GM21786 (cell line): ENCODE results near the gene KCNG4.

Experiments used
- ATAC-seq: cut with Tn5 transposase; IDR thresholded peaks from one replicate; pipeline ENCODE4 v1.9.1; 2021; ENCODE audit not compliant: unreplicated experiment

KCNG4 gene, protein sequence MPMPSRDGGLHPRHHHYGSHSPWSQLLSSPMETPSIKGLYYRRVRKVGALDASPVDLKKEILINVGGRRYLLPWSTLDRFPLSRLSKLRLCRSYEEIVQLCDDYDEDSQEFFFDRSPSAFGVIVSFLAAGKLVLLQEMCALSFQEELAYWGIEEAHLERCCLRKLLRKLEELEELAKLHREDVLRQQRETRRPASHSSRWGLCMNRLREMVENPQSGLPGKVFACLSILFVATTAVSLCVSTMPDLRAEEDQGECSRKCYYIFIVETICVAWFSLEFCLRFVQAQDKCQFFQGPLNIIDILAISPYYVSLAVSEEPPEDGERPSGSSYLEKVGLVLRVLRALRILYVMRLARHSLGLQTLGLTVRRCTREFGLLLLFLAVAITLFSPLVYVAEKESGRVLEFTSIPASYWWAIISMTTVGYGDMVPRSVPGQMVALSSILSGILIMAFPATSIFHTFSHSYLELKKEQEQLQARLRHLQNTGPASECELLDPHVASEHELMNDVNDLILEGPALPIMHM

DNA sequence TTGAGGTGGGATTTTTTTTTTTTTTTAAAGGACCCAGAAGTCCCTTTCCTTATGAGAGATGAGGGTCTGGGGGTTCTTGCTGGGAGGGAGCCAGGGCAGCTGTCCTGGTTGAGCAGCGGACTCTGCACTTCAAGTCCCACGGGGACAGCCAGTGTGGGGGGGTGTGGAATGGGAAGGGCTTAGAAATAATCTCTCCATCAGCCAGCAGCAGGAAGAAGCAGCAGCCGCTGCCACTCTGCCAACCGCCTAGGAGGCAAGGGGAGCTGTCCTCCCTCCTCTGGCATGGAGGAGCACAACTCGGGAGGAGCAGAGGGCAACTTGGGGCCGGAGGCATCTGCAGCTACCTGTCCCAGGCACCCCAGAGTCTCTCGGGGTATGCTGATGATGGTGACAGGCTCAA, at the start of gene KCNG4:
Gene KCNG4, minus strand, starts transcription at position 104 of the 400 bp plus-strand sequence. CDS start 2,527 bp downstream, outside the sequence.
- ATAC-seq, result no peak

DNA sequence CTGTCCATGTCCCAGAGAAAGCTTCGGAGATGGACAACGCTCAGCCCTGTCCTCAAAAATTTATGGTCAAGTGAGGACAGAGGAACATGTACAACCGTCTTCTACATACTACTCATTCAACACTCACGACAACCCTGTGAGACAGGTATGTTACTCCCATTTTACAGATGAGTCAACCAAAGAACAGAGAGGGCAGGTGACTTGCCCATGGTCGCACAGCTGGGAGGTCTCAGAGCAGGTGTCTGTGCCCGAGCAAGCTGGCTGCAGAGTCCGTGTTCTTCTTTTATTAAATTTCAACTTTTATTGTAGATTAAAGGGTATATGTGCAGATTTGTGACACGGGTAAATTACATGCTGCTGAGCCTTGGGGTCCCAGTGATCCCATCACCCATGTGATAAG, 49.1 kb upstream of the KCNG4 start:
- no peak for ATAC-seq

DNA sequence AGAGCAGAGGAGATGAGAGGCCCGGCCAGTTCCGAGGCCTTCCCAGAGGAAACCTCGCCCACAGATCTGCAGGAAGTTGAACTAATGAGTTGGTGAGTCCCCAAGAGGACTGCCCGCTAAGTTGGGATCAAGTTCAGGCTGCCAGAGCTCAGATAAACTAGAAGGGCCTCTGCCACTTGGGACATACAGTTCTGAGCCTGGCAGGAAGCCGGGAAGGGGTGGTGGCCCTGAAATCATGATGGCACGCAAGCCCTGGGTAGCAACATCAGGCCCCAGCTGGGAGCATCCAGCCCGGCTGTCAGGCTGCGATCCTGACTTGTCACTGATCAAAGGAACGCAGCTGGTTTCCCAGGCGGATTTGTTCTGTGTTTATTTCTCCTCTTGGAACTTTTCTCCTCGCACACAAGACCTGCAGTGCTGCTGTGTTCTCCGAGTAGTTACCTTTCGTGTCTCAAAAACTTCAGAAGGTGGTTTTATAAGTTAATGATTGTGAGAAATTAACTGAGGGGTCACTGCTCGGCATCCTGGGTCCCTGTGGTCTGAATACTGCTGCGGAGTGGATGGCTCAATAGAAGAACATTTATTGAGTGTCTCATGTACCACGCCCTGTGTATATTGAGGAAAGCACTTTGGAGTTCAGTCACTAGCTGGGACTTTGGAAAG, 46.9 kb upstream of the KCNG4 start:
- ATAC-seq, result no peak

DNA sequence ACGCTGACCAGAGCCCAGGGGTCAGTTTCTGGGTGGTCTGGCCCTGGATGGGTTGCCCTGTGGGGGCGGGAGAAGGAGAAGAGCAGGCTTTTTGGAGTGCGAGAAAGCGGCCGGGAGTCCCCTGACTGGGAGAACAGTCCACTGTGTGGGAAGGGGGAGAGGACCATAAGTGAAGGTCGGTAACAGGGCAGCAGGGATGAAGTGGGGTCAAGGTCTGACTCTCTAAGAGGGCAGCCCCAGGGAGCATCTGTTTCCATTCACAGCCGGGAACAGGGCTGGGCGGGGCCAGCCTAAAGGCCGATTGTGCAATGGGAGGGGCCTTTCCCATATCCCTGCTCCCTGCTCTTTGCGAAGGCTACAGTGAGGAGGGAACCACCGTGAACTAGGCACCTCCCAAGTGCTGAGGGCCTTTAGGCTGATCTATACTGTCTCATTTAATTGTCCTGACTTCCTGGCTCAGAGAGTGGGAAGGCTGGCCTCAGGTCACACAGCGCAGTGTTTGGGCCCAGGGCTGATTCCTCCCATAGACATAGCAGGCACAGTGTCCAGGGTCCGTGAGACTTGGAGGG, 44.4 kb upstream of the KCNG4 start:
- no peak for ATAC-seq

DNA sequence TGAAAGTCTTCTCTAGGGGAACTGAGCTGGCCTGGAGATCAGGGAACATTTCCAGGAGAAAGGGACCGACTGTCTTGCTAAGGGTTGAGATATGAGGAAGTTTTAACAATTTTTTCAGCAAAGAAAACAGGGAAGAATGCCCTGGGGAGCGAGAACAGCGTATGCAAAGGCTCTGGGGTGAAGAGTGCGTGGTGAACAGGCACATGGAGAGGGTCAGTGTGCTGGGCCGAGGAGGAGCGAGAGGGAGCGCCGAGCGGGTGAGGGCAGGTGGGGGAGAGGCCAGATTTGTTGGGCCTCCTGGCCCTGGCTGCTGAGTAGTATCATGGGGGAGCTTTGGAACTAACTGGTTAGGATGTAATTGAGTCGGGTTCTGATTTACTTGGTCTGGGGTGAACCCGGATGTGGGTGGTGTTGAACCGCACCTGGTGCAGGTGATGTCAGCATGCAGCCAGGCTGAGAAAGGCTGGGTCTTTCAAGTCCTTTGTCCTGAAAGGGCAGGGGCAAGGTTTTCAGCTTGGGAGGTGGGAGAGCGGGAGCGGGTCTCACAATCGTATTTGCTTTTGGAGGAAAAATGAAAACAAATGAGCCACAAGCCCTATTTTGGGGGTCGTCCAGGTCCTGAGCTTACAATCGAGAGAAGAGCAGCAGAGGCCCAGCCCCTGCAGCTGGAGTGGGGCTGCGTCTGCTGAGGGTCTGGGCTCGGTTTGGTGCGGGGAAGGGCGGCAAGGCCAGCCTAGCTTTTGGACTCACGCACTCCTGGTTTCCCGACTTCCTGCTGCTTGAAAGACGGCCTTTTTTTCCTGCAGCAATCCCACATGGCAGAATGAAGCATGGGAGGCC, 43.7 kb upstream of the KCNG4 start:
- no peak for ATAC-seq

DNA sequence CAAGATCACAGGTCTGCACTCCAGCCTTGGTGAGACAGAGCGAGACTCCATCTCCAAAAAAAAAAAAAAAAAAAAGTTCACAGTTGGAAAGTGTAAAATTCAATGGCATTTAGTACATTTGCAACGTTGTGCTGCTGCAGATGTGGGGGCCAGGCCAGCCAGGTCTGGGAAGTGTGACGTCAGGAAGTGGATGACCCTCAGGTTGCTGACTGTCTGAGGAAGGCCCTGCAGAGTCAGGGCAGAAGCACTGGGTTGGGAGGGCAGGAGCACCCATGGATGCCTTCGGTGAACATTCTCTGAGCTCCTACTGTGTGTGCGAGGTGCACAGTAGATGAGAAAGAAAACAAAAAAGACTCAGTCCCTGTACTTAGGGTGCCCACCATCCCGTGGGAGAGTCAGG, 42.7 kb upstream of the KCNG4 start:
- ATAC-seq, result no peak

DNA sequence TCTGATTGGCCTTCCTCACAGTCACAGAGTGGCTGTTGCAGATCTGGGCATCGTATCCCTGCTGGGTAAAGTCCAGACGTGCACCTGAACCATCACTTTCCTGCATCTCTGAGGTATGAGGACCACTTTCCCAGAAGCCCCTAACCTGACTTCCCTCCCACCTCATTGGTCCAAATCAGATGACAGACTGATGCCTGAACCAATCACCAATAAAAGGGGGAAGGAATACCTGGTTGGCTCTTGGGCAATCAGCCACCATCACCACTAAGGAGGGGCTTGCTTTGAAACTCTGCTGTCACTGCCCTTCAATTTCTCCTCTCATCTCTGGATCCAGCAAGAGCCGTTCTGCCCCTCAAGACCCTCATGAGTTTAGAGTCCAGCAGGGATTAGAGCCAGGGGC, 41.3 kb upstream of the KCNG4 start:
- no peak for ATAC-seq

DNA sequence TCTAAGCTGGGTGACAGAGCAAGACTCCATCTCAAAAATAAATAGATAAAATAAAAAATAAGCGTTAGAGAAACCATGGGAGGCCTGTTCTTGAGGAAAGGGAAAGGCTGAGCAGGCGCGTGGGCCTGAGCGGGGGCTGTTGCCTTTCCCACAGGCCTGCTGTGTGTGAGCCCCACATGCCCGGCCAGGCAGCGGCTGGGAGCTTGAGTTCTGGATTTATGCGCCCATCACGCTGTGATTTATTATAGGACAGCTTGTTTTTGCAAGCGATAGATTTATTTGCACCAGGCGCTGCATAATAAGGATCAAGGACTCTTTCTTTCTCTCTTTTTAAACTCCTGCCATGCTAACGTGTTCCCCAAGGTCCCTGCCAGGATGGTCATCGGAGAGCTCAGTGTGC, 40.1 kb upstream of the KCNG4 start:
- no peak for ATAC-seq

DNA sequence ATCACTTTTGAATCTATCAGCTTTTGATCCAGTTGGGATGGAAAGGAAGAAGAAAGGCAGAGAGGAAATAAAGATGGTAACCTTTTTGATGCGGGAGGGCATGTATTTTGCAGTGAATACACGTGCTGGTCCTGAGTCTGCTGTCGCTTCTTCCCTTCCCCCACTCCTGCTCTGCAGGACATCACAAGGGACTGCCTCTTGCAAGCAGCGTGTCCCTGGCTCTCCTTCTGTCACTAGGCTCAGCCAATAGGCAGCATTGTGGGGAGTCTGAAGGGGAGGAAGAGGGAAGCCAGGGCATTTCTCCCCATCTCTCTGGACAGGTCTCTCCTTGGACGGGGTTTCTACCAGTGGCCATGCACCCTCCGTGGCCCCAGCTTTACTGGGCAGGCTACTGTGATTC, 39.2 kb upstream of the KCNG4 start:
- ATAC-seq, result no peak

DNA sequence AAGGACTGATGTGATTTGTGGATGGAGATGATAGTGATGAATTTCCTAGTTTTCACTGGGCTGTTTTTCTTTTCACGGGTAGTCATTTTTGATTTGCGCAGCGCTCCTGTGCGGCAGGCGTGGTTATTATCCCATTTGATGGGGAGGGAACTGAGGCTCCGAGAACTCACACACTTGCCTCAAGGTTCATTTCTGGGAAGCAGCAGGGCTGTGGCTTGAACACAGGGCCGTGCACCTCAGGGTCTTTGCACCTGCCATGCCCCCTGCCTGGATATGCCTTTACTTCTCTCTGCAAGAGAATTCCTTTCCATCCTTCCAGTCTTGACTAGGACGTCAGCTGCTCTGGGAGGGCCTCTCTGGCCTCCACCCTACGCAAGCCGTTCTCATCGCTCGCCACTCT, 38.5 kb upstream of the KCNG4 start:
- no peak for ATAC-seq

DNA sequence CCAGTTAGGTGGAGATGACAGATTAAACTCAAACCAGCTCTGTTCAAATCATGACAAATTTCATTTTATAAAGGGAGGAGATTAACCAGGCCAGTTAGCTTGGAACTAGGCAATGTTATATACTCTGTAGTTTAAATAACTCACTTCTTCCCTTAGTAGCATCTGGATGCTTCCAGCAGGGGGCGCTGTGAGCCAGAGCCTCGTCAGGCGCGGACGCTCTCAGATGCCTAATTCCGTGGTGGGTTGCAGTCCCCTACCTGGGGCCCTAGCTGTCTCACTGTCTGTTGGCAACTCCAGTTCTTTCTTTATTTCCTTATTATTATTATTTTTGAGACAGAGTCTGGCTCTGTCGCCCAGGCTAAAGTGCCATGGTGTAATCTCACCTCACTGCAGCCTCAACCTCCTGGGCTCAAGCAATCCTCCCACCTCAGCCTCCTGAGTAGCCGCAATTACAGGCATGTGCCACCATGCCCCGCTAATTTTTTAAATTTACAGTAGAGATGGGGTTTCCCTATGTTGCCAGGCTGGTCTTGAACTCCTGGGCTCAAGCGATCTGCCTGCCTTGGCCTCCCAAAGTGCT, 37.5 kb upstream of the KCNG4 start:
- ATAC-seq, result no peak

DNA sequence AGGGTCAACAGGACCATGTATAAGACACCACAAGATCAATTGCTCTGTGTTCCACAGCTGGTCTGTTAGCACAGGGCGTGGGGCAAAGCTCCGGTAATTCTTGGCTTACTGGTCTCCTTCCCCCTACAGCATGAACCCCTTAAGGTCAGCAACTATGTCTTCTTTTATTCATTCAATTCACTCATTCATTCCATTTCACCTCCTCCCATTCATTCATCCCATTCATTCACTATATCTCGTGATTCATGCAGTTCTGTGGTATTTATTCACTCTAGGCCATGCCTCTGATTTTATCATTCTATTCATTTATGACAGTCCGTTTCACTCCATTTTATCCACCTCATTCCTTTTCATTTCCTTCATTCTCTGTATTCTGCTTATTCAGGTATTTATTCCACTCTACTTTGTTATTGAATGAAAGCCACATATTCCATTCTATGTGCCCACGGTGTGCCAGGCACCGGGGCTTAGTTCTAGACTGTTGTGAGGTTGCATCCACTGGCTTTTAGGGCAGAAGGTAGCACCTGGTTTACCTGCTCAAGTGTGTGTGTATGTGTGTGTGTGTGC, 35.9 kb upstream of the KCNG4 start:
- no peak for ATAC-seq

DNA sequence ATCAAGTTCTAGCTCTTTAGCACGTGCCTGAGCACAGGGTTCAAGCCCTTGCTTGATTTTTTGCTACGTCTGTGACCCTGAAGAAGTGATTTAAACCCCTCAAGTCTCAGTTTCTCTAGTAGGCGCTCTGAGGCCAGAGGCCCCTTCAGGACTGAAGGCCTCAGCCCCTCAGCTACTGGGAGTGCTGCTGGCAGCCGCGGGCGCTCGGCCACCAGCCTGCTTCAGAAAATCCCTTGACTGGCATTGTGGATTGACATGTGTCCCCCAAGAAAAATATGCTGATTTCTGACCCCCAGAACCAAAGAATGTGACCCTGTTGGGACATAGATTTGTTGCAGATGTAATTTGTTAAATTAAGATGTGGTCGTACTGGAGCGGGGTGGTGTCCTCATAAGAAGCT, 34.7 kb upstream of the KCNG4 start:
- no peak for ATAC-seq

DNA sequence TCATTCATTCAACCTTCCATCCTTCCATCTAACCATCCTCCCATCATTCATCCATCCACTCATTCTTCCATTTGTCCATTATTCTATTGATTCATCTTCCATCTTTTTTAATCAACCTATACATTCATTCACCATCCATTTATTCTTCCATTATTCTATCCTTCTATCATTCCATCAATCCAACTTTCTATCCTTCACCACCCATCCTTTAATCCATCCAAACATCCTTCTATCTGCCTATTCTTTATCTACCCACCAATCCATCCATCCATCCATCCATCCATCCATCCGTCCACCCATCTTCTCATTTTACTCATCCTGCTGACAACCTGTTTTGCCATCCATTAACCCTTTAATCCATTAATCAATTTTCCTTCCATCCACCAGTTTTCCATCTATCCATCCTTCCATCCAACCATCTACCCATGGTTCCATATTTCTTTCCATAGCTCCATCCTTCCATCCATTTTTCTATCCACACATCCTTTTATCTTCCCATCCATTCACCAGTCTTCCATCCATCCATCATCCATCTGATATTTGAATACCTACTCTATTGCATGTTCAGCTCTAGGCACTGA, 33.0 kb upstream of the KCNG4 start:
- ATAC-seq, result no peak

DNA sequence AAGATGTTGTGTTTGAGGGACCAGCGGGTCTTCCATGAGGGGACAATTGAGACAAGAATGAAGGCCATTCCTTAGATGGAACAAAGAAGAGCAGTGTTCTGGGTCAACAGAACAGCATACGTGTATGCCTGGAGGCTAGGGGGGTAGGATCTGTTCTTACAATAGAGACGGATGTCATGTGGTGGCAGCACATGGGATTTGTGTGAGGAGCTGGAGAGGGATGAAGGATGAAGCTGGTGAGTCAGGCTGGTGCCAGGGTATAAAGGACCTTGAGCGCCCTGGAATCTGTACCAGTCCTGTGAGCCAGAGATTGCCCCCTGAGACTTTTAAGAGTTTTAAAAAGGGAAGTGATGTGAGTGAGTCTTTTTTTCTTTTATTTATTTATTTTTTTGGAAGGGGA, 32.1 kb upstream of the KCNG4 start:
- no peak for ATAC-seq

DNA sequence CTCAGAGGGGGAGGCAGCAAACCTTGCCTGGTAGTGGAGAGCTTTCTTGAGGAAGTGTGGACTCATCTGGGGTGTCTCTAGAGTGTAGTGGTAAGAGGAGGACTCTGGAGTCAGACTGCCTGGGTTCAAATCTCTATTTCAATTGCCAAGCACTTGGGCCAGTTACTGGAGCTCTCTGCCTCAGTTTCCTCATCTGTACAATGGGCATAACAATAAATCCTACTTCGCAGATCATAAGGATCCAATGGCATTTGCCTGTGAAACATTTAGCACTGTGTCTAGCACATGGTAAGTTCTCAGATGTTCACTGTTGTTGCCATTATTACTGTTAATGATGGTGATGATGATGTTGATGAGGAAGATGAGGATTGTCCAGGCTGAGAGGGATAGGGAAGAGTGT, 31.2 kb upstream of the KCNG4 start:
- no peak for ATAC-seq

DNA sequence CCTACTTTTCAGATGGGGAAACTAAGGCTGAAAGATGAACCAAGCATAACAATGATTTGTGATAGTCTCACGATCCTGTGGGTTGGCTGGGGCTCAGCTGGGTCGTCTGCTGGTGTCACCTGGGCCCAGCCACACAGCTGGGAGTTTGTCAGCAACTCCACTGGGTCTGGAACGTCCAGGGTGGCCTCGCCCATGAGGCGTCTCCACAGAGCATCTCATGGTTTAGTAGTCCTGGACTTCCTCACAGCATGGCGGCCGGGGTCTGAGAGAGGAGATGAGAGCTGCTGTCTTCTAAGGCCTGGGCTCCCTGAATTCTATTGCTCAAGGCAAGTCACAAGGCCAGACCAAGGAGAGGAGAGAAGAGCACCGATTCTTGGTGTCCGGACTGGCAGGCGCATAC, 30.7 kb upstream of the KCNG4 start:
- ATAC-seq, result no peak

DNA sequence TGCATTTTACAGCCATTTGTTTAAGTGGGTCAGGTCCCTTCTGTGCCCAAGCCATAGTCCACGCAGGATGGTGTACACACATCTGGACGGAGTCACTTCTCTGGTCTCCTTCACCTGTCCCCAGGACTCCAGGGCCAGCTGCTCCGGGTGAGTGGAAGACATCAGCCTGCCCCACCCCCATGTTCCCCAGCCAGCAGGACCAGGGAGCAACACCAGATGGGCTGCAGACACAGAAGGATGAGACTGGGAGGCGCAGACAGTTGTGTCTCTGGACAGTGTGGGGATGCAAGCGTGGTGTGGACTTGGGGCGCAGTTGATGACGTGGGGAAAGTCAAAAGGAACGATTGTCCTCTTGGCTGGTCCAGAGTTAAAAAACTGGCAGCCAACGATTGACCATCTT, 30.3 kb upstream of the KCNG4 start:
- no peak for ATAC-seq

DNA sequence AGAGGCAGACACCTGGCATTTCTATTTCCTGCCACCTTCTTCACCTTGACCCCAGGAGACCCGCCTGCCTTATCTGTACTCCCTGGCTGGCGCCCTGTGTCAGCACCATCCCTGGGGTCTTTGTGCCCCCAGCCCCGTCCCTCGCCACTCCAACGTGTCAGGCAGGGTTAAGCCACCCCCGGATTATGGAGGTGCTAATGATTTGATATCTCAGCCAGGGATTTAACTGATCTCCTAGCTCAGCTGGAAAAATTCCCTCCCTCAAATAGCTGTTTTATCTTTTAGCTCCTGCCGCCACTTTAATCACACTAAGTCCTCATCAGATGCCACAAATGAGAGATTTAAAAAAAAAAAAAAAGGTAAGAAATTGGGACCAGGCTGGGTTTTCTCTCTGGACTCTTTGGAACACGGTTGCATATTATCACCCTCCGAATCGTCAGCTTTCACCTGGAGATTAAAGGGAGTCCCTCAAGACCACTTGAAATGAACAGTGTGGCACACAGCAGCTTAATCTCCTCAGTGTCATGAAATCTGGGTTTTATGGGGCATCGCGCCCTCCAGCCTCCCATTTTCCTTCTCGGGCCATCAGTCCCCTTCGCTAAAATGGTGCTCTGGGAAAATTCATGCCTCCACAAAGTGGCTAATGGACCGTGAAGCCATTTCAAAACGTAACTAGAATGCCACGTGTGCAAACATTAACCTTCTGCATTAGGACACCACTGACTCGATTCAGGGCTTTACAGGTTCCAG, 28.7 kb upstream of the KCNG4 start:
- no peak for ATAC-seq
